ENCODE measurements around the gene BOD1L1. TPM values are rescaled to one million over a fixed set of nuclear protein-coding genes. Genes with fewer than 3 reads are reported as not detected.

BOD1L1 gene
- total RNA-seq, 4 donors from 2014 or later = 30.3 to 39.8 (median 34.8) TPM

GRCh38 chr4:13559413-13559812 lies 68.1 kb downstream of the BOD1L1 start:
- H3K27ac ChIP-seq (replicated peaks in 1 of 4) = no peak overlapping the region
- no peak for DNase-seq (ENCODE audit: extremely low spot score)
- WGBS = 14% methylated on average over 2 of the region's 2 CpGs
- intact Hi-C loops (cut with DNase I) = no loop called here
- no peak overlapping the region for H3K4me3 ChIP-seq
- no peaks in the 10 kb centered on the region for H3K36me3 ChIP-seq
- H3K4me1 ChIP-seq = no peaks in the 10 kb centered on the region
- TF ChIP-seq CTCF (IDR thresholded peaks at IDR 0.05) (no peak), POLR2A (IDR thresholded peaks at IDR 0.05; ENCODE audit: low read depth) (no peak), POLR2AphosphoS5 (IDR thresholded peaks at IDR 0.05) (no peak), EP300 (IDR thresholded peaks at IDR 0.05) (no peak)
- H3K9me3 ChIP-seq = no peaks in the 10 kb centered on the region
- no peaks in the 10 kb centered on the region for H3K27me3 ChIP-seq

- Histone ChIP-seq H3K27ac (replicated peaks in 1 of 4) (no peak overlapping the region), H3K36me3 (no peaks in the 10 kb centered on the region), H3K4me1 (no peaks in the 10 kb centered on the region), H3K27me3 (no peaks in the 10 kb centered on the region), H3K9me3 (no peaks in the 10 kb centered on the region), H3K4me3 (no peak overlapping the region)
- no peak for DNase-seq (ENCODE audit: extremely low spot score)
- WGBS = 67% methylated on average over 1 of the region's 1 CpG
- no peak for TF ChIP-seq POLR2AphosphoS5 (IDR thresholded peaks at IDR 0.05)
- no peak for TF ChIP-seq EP300 (IDR thresholded peaks at IDR 0.05)
- no peak for TF ChIP-seq POLR2A (IDR thresholded peaks at IDR 0.05; ENCODE audit: low read depth)
- TF ChIP-seq CTCF (IDR thresholded peaks at IDR 0.05) = no peak
- intact Hi-C loops (cut with DNase I) = no loop called here
These were observed 68.6 kb downstream of the BOD1L1 start for GRCh38 chr4:13558881-13559280.

- WGBS = 82% methylated on average over 2 of the region's 2 CpGs
- H3K36me3 ChIP-seq = no peaks in the 10 kb centered on the region
- peaks cover 0 to 6% (median 1%) of the 10 kb centered on the region in 4 donors for H3K9me3 ChIP-seq
- intact Hi-C loops (cut with DNase I) = no loop called here
- H3K4me3 ChIP-seq = no peak overlapping the region
- no peak for DNase-seq (ENCODE audit: extremely low spot score)
- peaks cover 0 to 11% (median 0%) of the 10 kb centered on the region in 4 donors for H3K27me3 ChIP-seq
- H3K4me1 ChIP-seq = no peaks in the 10 kb centered on the region
- no peak for TF ChIP-seq POLR2A (IDR thresholded peaks at IDR 0.05; ENCODE audit: low read depth)
- TF ChIP-seq POLR2AphosphoS5 (IDR thresholded peaks at IDR 0.05) = no peak
- no peak overlapping the region for H3K27ac ChIP-seq (replicated peaks in 1 of 4)
These were observed 72.2 kb downstream of the BOD1L1 start for GRCh38 chr4:13555325-13555724.

- no peak for TF ChIP-seq POLR2A (IDR thresholded peaks at IDR 0.05; ENCODE audit: low read depth)
- TF ChIP-seq EP300 (IDR thresholded peaks at IDR 0.05) = no peak
- no peak for TF ChIP-seq CTCF (IDR thresholded peaks at IDR 0.05)
- no peak for TF ChIP-seq POLR2AphosphoS5 (IDR thresholded peaks at IDR 0.05)
- peaks cover 6 to 14% (median 10%) of the 10 kb centered on the region in 4 donors for H3K4me1 ChIP-seq
- H3K9me3 ChIP-seq = peaks cover 0 to 6% (median 1%) of the 10 kb centered on the region in 4 donors
- no peaks in the 10 kb centered on the region for H3K36me3 ChIP-seq
- 86% methylated on average over 1 of the region's 1 CpG for WGBS
- no peak overlapping the region for H3K27ac ChIP-seq (replicated peaks in 1 of 4)
- DNase-seq (ENCODE audit: extremely low spot score) = peak; percentile 68
- intact Hi-C loops (cut with DNase I) = no loop called here
- H3K27me3 ChIP-seq = peaks cover 0 to 33% (median 14%) of the 10 kb centered on the region in 4 donors
- H3K4me3 ChIP-seq = no peak overlapping the region
These were observed 74.4 kb downstream of the BOD1L1 start for GRCh38 chr4:13553081-13553480.

- peaks cover 1 to 73% (median 52%) of the 10 kb centered on the region in 4 donors for H3K27me3 ChIP-seq
- peak overlapping the region; percentile 27 to 50 (median 38) for H3K4me3 ChIP-seq
These were observed 78.5 kb downstream of the BOD1L1 start for GRCh38 chr4:13548984-13549546.

More at GRCh38 chr4:13548984-13549546, 78.5 kb downstream of the BOD1L1 start:
- Histone ChIP-seq H3K27ac (replicated peaks in 1 of 4) (no peak overlapping the region), H3K36me3 (no peaks in the 10 kb centered on the region), H3K4me1 (peaks cover 32 to 46% (median 40%) of the 10 kb centered on the region in 4 donors), H3K9me3 (peaks cover 0 to 6% (median 1%) of the 10 kb centered on the region in 4 donors)
- 5% methylated on average over 20 of the region's 21 CpGs for WGBS
- TF ChIP-seq POLR2A (IDR thresholded peaks at IDR 0.05; ENCODE audit: low read depth) = no peak
- peak; percentile 74 to 90 (median 84) for TF ChIP-seq CTCF (IDR thresholded peaks at IDR 0.05)
- peak in 1 of 2 donors; percentile 9 for TF ChIP-seq POLR2AphosphoS5 (IDR thresholded peaks at IDR 0.05)
- TF ChIP-seq EP300 (IDR thresholded peaks at IDR 0.05) = no peak
- peak; percentile 97 for DNase-seq (ENCODE audit: extremely low spot score)
- intact Hi-C loops (cut with DNase I) = loop anchor here (2.0 kb wide), 2 partner anchors 696 to 820 kb away; no protein-coding TSS in a partner anchor

All from esophagus muscularis mucosa (tissue), 4 donors.